K562 (cell line): Measurements from ENCODE around the gene P2RY14. TPM values are rescaled to one million over a fixed set of nuclear protein-coding genes. Genes with fewer than 3 reads are reported as not detected.

Source experiments
- ATAC-seq: fragments of 200-7000 bp; cut with Tn5 transposase; 3 replicates; pipeline ENCODE4 v1.9.1; 2020; ENCODE audit warnings: moderate library complexity
- BruUV-seq: library from RNA; stranded (reverse); fragments of 400-500 nt; replicated peaks from 2 replicates; lab custom pipeline; 2021; lab: Mats Ljungman, UMichigan
- CTCF ChIA-PET: fragments of 300-600 bp; formaldehyde crosslinking; extraction: SDS; loops from one replicate; lab custom pipeline; 2021; ENCODE audit warnings: low intra/inter-chr PET ratio; lab: Yijun Ruan, JAX
- POLR2A ChIA-PET: fragments of 300-600, 350-650 bp; sonication (Branson Sonifier 250); formaldehyde crosslinking; extraction: SDS; loops from one replicate; lab custom pipeline; 2021; ENCODE audit warnings: antibody characterized with exemption, inconsistent platforms; lab: Yijun Ruan, JAX
- DNase-seq, 4 experiments: peaks; one replicate each; pipeline versions ENCODE4 v3.0.0 to v3.0.0-alpha.2; 2011 to 2018; ENCODE audit warnings: low spot score in 3 of 4, mixed read lengths in 3 of 4; ENCODE audit errors: extremely low read depth in 1 of 4
- FAIRE-seq: peaks from 2 replicates; lab custom pipeline; 2011; peaks lifted over from hg19 to GRCh38; lab: Jason Lieb, UNC
- H2AFZ ChIP-seq: 2 replicates; pipeline ENCODE4 v1.6.0; 2011; ENCODE audit warnings: low read depth, low read length, control low read depth, inconsistent platforms
- H3K27ac ChIP-seq: fragments of 200-600 bp; 3 replicates; pipeline ENCODE4 v1.8.0; 2011; ENCODE audit warnings: low read depth, mild to moderate bottlenecking, control low read depth, inconsistent platforms, low read length, moderate library complexity, mixed read lengths; ENCODE audit errors: extremely low read depth
- H3K27me3 ChIP-seq, 2 experiments: fragments of 300-600 bp in 1 of 2; 2 replicates in 1 of 2; 3 replicates in 1 of 2; pipeline versions ENCODE4 v1.6.0 to v1.8.0; 2011; ENCODE audit warnings: inconsistent platforms in 2 of 2, low read length in 2 of 2, mild to moderate bottlenecking in 1 of 2, mixed read lengths in 1 of 2, moderate library complexity in 1 of 2; ENCODE audit not compliant: control insufficient read depth in 2 of 2, insufficient read depth in 2 of 2
- H3K36me3 ChIP-seq: fragments of 300-600 bp; 3 replicates; pipeline ENCODE4 v1.8.0; 2011; ENCODE audit warnings: mild to moderate bottlenecking, low read length, inconsistent platforms; ENCODE audit not compliant: control insufficient read depth, insufficient read depth
- H3K4me1 ChIP-seq, 2 experiments: fragments of 200-600 bp in 1 of 2; replicated peaks in 1 of 2; 2 replicates in 1 of 2; 3 replicates in 1 of 2; pipeline versions ENCODE4 v1.5.1 to v1.8.0; 2011; ENCODE audit warnings: inconsistent platforms in 2 of 2, low read length in 2 of 2, mild to moderate bottlenecking in 1 of 2, mixed read lengths in 1 of 2, moderate library complexity in 1 of 2; ENCODE audit not compliant: control insufficient read depth in 2 of 2, insufficient read depth in 2 of 2
- H3K4me2 ChIP-seq: 2 replicates; pipeline ENCODE4 v1.6.1; 2011; ENCODE audit warnings: low read length, control low read depth, inconsistent platforms, mixed read lengths; ENCODE audit not compliant: insufficient read depth
- H3K4me3 ChIP-seq: fragments of 200-600 bp; sonication (generic), shearing (Covaris generic); 2 replicates; pipeline ENCODE4 v1.5.1; 2016; ENCODE audit warnings: control low read depth, inconsistent platforms
- H3K79me2 ChIP-seq: fragments of 200-600 bp; 3 replicates; pipeline ENCODE4 v1.8.0; 2011; ENCODE audit warnings: low read length, inconsistent platforms; ENCODE audit not compliant: control insufficient read depth, insufficient read depth
- H3K9ac ChIP-seq, 2 experiments: 2 replicates each; pipeline versions ENCODE4 v1.6.0 to v1.6.1; 2011; ENCODE audit warnings: low read depth in 2 of 2, low read length in 2 of 2, control low read depth in 1 of 2, inconsistent platforms in 1 of 2, mild to moderate bottlenecking in 1 of 2, mixed read lengths in 1 of 2; ENCODE audit not compliant: insufficient read depth in 1 of 2
- H3K9me1 ChIP-seq: one replicate; pipeline ENCODE4 v1.6.0; 2011; ENCODE audit warnings: inconsistent platforms, mild to moderate bottlenecking, low read length, moderate library complexity; ENCODE audit not compliant: control insufficient read depth, insufficient read depth
- H3K9me3 ChIP-seq: replicated peaks from 2 replicates; pipeline ENCODE4 v1.5.1; 2011; ENCODE audit warnings: low read depth, low read length, inconsistent platforms; ENCODE audit not compliant: control insufficient read depth, insufficient read depth
- H4K20me1 ChIP-seq: replicated peaks from 2 replicates; pipeline ENCODE4 v1.6.1; 2011; ENCODE audit warnings: low read length, inconsistent platforms, mixed read lengths; ENCODE audit not compliant: control insufficient read depth, insufficient read depth
- BHLHE40 ChIP-seq: IDR thresholded peaks from 2 replicates; pipeline ENCODE4 v1.6.1; 2011; ENCODE audit warnings: low read length, improper control_type of control experiment
- CEBPB ChIP-seq: fragments of 450-650 bp; IDR thresholded peaks from 2 replicates; pipeline ENCODE4 v1.6.1; 2016; ENCODE audit warnings: missing genetic modification characterization, missing compliant biosample characterization
- FOXO4 ChIP-seq: fragments of 450-650 bp; formaldehyde crosslinking; IDR thresholded peaks from 2 replicates; pipeline ENCODE4 v1.4.0; 2020; ENCODE audit warnings: mild to moderate bottlenecking, moderate library complexity
- HDAC3 ChIP-seq: fragments of 450-650 bp; IDR thresholded peaks from 2 replicates; pipeline ENCODE4 v1.6.1; 2018; ENCODE audit warnings: borderline replicate concordance, mild to moderate bottlenecking, moderate library complexity; ENCODE audit not compliant: partially characterized antibody
- MYBL2 ChIP-seq, 2 experiments: fragments of 450-650 bp in 1 of 2; sonication (generic) in 1 of 2; formaldehyde crosslinking in 1 of 2; IDR thresholded peaks; 2 replicates each; pipeline versions ENCODE4 v1.6.1 to v1.8.1; 2017 to 2022; ENCODE audit warnings: borderline replicate concordance in 1 of 2, inconsistent platforms in 1 of 2, low read depth in 1 of 2, mild to moderate bottlenecking in 1 of 2, missing genetic modification reagents in 1 of 2, moderate library complexity in 1 of 2
- NR2F6 ChIP-seq: fragments of 450-650 bp; formaldehyde crosslinking; IDR thresholded peaks from 2 replicates; pipeline ENCODE4 v1.4.0; 2020; ENCODE audit warnings: mild to moderate bottlenecking
- PTBP1 ChIP-seq: fragments of 200-400 bp; formaldehyde crosslinking; IDR thresholded peaks from 2 replicates; pipeline ENCODE4 v1.6.1; 2017; ENCODE audit warnings: low read depth, low read length
- TFAM ChIP-seq: fragments of 250-450 bp; sonication (Bioruptor Pico); conservative IDR thresholded peaks from 2 replicates; pipeline ENCODE4 v1.5.0; 2021; ENCODE audit warnings: mild to moderate bottlenecking, moderate library complexity
- USF2 ChIP-seq: sonication (generic); formaldehyde crosslinking; IDR thresholded peaks from 2 replicates; pipeline ENCODE4 v1.5.0; 2020; ENCODE audit warnings: missing genetic modification reagents
- ZBTB9 ChIP-seq: fragments of 450-650 bp; formaldehyde crosslinking; IDR thresholded peaks from 2 replicates; pipeline ENCODE4 v1.4.0; 2020; ENCODE audit warnings: mild to moderate bottlenecking, moderate library complexity
- ZKSCAN1 ChIP-seq: fragments of 150-350 bp; IDR thresholded peaks from 2 replicates; pipeline ENCODE4 v1.6.1; 2016; ENCODE audit warnings: low read depth, low read length
- ZNF165 ChIP-seq: fragments of 250-450 bp; sonication (Bioruptor Pico); IDR thresholded peaks from 2 replicates; pipeline ENCODE4 v1.4.0; 2020; ENCODE audit warnings: borderline replicate concordance
- ZNF695 ChIP-seq: fragments of 450-650 bp; formaldehyde crosslinking; IDR thresholded peaks from 2 replicates; pipeline ENCODE4 v1.4.0; 2020; ENCODE audit warnings: mild to moderate bottlenecking, moderate library complexity
- ZNF707 ChIP-seq: fragments of 250-450 bp; sonication (Bioruptor Pico); conservative IDR thresholded peaks from 2 replicates; pipeline ENCODE4 v1.8.0; 2022; ENCODE audit warnings: inconsistent platforms, mild to moderate bottlenecking, moderate library complexity
- WGBS: fragments of 100-300 bp; shearing (Covaris generic); methylation state at CpG from one replicate; pipeline ENCODE4 v1.1.6; 2016; ENCODE audit warnings: low coverage, mixed read lengths; ENCODE audit not compliant: insufficient coverage; ENCODE audit errors: missing lambda C conversion rate; 5-methylcytosine and 5-hydroxymethylcytosine counted together
- in situ Hi-C: fragments of 300-500 bp; cut with MboI; formaldehyde crosslinking; loops from 4 replicates; pipeline ENCODE4 v1.15.0; 2018; ENCODE audit warnings: inconsistent platforms, mixed read lengths
- intact Hi-C: fragments of 100-400 bp; cut with micrococcal nuclease; formaldehyde crosslinking; loops from 2 replicates; pipeline ENCODE4 v1.14.2; 2022
- polyA plus RNA-seq, 8 experiments: library from polyadenylated mRNA; depleted of rRNA in 4 of 8; stranded (reverse) in 5 of 8; unstranded in 3 of 8; fragments of >200 nt; fragmentation: Nextera tagmentation in 2 of 8; fragmentation: Illumina TruSeq in 1 of 8; extraction: Ambion mirVana in 2 of 8; extraction: Trizol in 1 of 8; gene quantifications; 2 replicates each; pipeline versions ENCODE4 v1.2.1 to v1.2.3, GENCODE V29; 2011 to 2014; ENCODE audit warnings: inconsistent platforms in 1 of 8, missing spikeins in 1 of 8
- total RNA-seq, 7 experiments: library from RNA; depleted of rRNA in 6 of 7; stranded (reverse); fragments of >200 nt in 6 of 7; fragmentation: Illumina TruSeq in 2 of 7; extraction: Trizol in 2 of 7; gene quantifications; 2 replicates each; pipeline versions ENCODE4 v1.2.1 to v1.2.3, GENCODE V29; 2011 to 2021; ENCODE audit warnings: low replicate concordance in 1 of 7
- TF ChIP-seq, protein P1 (sequence below): fragments of 450-650 bp; IDR thresholded peaks from one replicate; pipeline ENCODE4 v1.6.1; 2018; ENCODE audit warnings: mild to moderate bottlenecking, moderate library complexity; ENCODE audit not compliant: partially characterized antibody
- TF ChIP-seq, protein P2 (sequence below), 2 experiments: fragments of 200-800 bp in 1 of 2; sonication (Bioruptor generic) in 1 of 2; sonication (generic) in 1 of 2; formaldehyde crosslinking in 1 of 2; IDR thresholded peaks in 1 of 2; conservative IDR thresholded peaks in 1 of 2; 2 replicates each; pipeline versions ENCODE4 v1.5.0 to v1.6.1; 2016 to 2020; ENCODE audit warnings: missing compliant biosample characterization in 1 of 2, missing genetic modification characterization in 1 of 2, missing genetic modification reagents in 1 of 2

The P2RY14 gene
- total and polyA plus RNA-seq, 9 of the 15 experiments (the other 6 are each of a cell fraction or from before 2014, with no cell fraction given) = not detected

GRCh38 chr3:151289445-151289844 lies 11.1 kb upstream of the P2RY14 start (continued):
- TF ChIP-seq MYBL2 (IDR thresholded peaks at IDR 0.05; ENCODE audit: low read depth) = no peak
- no peak for TF ChIP-seq MYBL2 (CRISPR knock-in tag; IDR thresholded peaks at IDR 0.05; ENCODE audit: borderline replicate concordance)
- TF ChIP-seq, protein P1, sequence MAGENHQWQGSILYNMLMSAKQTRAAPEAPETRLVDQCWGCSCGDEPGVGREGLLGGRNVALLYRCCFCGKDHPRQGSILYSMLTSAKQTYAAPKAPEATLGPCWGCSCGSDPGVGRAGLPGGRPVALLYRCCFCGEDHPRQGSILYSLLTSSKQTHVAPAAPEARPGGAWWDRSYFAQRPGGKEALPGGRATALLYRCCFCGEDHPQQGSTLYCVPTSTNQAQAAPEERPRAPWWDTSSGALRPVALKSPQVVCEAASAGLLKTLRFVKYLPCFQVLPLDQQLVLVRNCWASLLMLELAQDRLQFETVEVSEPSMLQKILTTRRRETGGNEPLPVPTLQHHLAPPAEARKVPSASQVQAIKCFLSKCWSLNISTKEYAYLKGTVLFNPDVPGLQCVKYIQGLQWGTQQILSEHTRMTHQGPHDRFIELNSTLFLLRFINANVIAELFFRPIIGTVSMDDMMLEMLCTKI = no peak
- no peak for TF ChIP-seq PTBP1
- TF ChIP-seq ZKSCAN1 = no peak
- TF ChIP-seq, protein P2, sequence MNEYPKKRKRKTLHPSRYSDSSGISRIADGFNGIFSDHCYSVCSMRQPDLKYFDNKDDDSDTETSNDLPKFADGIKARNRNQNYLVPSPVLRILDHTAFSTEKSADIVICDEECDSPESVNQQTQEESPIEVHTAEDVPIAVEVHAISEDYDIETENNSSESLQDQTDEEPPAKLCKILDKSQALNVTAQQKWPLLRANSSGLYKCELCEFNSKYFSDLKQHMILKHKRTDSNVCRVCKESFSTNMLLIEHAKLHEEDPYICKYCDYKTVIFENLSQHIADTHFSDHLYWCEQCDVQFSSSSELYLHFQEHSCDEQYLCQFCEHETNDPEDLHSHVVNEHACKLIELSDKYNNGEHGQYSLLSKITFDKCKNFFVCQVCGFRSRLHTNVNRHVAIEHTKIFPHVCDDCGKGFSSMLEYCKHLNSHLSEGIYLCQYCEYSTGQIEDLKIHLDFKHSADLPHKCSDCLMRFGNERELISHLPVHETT (CRISPR knock-in tag; conservative IDR thresholded peaks at IDR 0.05 in 1 of 2, IDR thresholded peaks at IDR 0.05 in 1 of 2) = no peak
- no peak for TF ChIP-seq CEBPB
- no peak for TF ChIP-seq ZNF165
- no peak for TF ChIP-seq HDAC3

DNA sequence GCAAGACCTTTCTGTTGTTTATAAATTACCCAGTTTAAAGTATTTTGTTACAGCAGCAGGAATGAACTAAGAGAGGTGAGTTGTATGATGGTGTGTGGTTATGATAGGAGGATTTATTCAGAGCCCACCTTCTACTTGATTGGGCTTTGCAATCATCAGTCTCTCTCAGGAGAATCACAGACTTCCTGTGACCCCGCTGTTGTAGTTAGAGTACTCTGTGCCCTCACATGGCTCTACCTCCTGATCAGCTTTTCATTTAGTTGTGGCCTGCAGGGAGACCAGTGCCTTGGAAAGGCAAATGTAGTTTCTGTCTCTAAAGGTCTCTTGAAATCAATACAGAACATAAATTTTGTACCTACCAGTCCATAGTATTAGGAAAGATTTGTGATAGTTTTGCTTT lies 7.6 kb upstream of the P2RY14 start:
- no peaks in the 10 kb centered on the region for H3K9me3 ChIP-seq
- no peaks in the 10 kb centered on the region; a peak in 2 of 5 replicates for H3K4me1 ChIP-seq
- H3K9ac ChIP-seq = no peak overlapping the region
- ChIA-PET CTCF (no interaction called here), POLR2A (no interaction called here)
- H3K4me3 ChIP-seq = no peak overlapping the region
- DNase-seq (no peak), FAIRE-seq (no peak), ATAC-seq (no peak)
- H3K27ac ChIP-seq = no peak overlapping the region
- no peaks in the 10 kb centered on the region for H3K27me3 ChIP-seq
- in situ Hi-C loops (loop anchor here (10.0 kb wide), 1 partner anchor 121 kb away; no protein-coding TSS in a partner anchor), intact Hi-C loops (no loop called here)
- no peaks in the 10 kb centered on the region for H3K9me1 ChIP-seq
- H3K79me2 ChIP-seq = no peaks in the 10 kb centered on the region
- WGBS = 0% methylated on average over 1 of the region's 1 CpG
- no peaks in the 10 kb centered on the region for H4K20me1 ChIP-seq
- H2AFZ ChIP-seq = no peak overlapping the region
- no peaks in the 10 kb centered on the region for H3K36me3 ChIP-seq
- H3K4me2 ChIP-seq = no peak overlapping the region
- BruUV-seq = no TSS peak
- TF ChIP-seq ZNF695 (CRISPR knock-in tag) = no peak
- TF ChIP-seq BHLHE40 = no peak
- no peak for TF ChIP-seq FOXO4 (CRISPR knock-in tag)
- TF ChIP-seq TFAM = no peak
- TF ChIP-seq ZNF707 (CRISPR knock-in tag) = no peak
- TF ChIP-seq USF2 (CRISPR knock-in tag) = no peak
- no peak for TF ChIP-seq ZBTB9 (CRISPR knock-in tag)
- no peak for TF ChIP-seq NR2F6 (CRISPR knock-in tag)
- TF ChIP-seq, all 486 proteins: peak for 0
